CD4-positive, alpha-beta T cell treated with Interleukin-2 at 100 ng/mL for 4 hours (primary cell): ENCODE results near the gene RSRC1.
"Not testable (repeated sequence)": the region's sequence is repeated elsewhere in the genome, so short reads cannot be mapped to it uniquely, and the experiment has no call there.

Experiments
- DNase-seq: peaks from one replicate; pipeline ENCODE4 v3.0.0-alpha.2; 2020; ENCODE audit warnings: low spot score

The RSRC1 gene

DNA sequence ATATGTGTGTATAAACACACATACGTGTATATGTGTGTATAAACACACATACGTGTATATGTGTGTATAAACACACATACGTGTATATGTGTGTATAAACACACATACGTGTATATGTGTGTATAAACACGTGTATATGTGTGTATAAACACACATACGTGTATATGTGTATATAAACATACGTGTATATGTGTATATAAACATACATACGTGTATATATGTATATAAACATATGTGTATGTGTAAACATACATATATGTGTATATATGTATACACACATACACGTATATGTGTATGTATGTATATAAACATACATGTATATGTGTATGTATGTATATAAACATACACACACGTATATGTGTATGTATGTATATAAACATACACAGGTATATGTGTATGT lies 119.1 kb downstream of the RSRC1 start:
- not testable (repeated sequence) for DNase-seq

DNA sequence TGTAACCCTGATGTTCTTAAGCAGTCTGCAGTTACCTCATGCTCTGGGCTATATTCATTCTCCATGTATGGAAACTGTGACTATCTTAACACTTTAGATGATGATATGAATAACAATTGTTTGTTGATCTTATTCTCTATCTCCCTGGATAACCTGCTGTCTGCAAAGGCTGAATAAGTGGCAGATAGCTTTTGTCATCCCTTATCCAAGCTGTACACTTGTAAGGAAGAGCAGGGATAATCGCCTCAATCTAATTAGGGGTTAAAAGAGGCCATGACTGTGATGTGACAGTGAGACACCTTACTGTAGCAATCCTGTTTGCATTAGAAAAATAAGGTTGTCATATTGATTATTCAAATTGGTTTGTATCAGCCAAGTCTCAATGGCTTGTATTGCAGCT lies 123.9 kb downstream of the RSRC1 start:
- DNase-seq: no peak

DNA sequence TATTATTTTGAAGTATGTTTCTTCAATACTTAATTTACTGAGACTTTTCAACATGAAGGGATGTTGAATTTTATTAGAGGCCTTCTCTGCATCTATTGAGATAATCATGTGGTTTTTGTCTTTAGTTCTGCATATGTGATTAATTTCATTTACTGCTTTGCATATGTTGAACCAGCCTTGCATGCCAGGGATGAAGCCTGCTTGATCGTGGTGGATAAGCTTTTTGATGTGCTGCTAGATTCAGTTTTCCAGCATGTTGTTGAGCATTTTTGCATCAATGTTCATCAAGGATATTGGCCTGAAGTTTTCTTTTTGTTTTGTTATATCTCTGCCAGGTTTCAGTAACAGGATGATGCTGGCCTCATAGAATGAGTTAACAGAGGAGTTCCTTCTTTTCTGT lies 134.4 kb downstream of the RSRC1 start:
- DNase-seq: no peak

DNA sequence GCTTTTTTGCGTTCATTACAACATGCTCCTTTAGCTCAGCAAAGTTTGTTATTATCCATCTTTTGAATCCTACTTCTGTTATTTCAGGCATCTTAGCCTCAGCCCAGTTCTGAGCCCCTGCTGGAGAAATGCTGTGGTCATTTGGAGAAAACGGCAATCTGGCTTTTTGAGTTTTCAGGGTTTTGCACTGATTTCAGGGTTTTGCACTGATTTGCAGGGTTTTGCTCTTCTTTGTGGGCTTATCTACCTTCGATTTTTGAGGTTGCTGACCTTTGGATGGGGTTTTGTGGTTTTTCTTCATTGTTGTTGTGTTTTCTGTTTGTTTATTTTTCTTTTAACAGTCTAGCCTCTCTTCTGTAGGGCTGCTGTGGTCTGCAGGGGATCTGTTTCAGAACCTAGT lies 137.4 kb downstream of the RSRC1 start:
- no peak for DNase-seq

GRCh38 chr3:158248261-158248660 lies 138.4 kb downstream of the RSRC1 start:
- DNase-seq: no peak

DNA sequence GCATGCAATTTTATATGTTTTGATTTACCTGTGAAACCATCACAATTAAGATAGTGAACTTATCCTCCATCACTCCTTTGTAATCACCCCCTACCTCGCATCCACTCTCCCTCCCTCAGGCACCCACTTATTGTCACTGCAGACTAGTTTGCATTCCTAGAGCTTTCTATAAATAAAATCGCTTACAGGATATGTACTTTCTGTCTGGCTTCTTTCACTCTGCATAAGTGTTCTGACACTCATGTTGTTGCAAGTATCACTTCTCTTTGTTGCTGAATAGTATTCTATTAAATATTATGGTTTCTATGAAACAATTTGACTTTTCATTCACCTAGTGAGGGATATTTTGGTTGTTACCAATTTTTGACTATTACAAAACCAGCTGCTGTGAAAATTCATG lies 139.3 kb downstream of the RSRC1 start:
- no peak for DNase-seq

GRCh38 chr3:158258619-158259018 lies 148.7 kb downstream of the RSRC1 start:
- DNase-seq: no peak

- no peak for DNase-seq
Measured at GRCh38 chr3:158260392-158260791, 150.5 kb downstream of the RSRC1 start.

GRCh38 chr3:158261371-158261991 lies 151.6 kb downstream of the RSRC1 start:
- DNase-seq: no peak

DNA sequence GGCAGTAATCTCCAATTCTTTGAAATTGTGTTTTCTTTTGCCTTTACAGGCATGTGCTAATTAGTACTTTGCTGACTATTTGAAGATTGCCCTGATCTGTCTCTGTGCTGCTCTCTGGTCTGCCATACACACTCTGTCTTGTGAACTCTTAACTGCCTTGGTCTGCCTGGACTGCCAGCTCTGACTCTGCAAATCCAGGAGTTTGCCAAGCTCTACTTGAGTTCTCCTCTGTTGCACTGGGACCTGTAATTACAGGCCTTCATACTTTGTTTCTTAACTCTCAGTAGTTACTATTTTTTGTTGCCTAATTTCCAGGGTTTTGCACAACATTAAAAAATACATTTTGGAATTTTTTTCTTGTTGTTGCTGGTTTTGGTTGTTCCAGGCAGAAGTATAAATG lies 155.0 kb downstream of the RSRC1 start:
- DNase-seq: no peak

GRCh38 chr3:158267015-158267414 lies 157.1 kb downstream of the RSRC1 start:
- no peak for DNase-seq

DNA sequence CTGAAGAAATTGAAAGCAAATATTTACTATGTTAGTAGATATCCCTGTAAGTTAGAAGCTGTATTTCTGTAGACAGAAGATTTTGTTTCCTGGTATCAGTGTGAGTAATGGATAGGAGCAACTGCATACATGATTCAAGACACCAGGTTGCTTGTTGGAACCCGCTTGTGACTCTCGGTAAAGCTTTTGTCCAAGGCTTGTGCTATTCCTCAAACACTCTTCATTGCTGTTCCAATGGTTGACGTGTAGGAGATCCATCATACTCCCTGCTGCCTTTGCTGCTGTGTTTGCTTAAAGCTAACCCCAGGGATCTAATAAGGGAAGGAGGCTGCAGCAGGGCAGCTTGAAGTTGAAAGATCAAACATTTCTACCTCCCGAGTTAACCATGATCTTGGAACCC lies 160.1 kb downstream of the RSRC1 start:
- no peak for DNase-seq

- no peak for DNase-seq
Measured at GRCh38 chr3:158272081-158272480, 162.2 kb downstream of the RSRC1 start.

DNA sequence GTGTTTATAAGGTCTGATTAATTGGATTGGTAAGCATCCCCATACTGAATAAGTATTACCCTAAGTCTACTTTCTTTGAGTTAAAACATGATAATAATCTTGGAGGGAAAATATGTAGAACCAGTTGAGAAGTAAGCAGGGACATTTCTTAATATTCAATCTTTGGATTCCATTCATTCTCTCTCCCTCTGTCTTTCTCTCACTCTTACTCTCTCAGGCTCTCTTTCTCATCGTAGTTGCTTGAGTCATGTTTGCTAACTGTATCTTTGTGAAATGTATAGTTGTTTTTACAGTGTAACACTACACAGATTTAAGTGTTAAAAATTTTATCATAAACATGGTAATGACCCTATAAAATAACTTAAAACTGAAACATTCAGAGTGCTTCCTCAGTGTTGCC lies 163.8 kb downstream of the RSRC1 start:
- no peak for DNase-seq

- DNase-seq: no peak
Measured at GRCh38 chr3:158278187-158278586, 168.3 kb downstream of the RSRC1 start.

GRCh38 chr3:158279609-158280008 lies 169.7 kb downstream of the RSRC1 start:
- DNase-seq: no peak

DNA sequence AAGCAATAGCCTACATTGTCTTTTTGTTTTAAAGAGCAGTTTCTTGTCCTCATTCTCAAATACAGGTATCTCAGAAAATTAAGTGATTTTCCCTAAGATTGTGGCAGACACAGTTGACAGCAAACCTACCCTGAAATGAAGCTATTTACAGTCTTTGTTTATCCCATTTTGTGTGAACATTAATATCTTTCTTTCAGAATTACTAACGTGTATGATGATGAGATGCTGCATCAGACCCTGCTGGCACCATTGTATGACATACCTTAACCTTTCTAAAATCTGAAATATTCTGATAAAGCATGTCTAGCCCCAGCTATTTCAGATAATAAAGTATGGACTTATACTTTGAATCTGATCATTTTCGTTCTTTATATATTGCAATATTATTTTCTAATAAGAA lies 185.9 kb downstream of the RSRC1 start:
- DNase-seq: no peak

- DNase-seq: no peak
Measured at GRCh38 chr3:158297940-158298339, 188.1 kb downstream of the RSRC1 start.

GRCh38 chr3:158308236-158308928 lies 198.5 kb downstream of the RSRC1 start:
- DNase-seq: no peak

DNA sequence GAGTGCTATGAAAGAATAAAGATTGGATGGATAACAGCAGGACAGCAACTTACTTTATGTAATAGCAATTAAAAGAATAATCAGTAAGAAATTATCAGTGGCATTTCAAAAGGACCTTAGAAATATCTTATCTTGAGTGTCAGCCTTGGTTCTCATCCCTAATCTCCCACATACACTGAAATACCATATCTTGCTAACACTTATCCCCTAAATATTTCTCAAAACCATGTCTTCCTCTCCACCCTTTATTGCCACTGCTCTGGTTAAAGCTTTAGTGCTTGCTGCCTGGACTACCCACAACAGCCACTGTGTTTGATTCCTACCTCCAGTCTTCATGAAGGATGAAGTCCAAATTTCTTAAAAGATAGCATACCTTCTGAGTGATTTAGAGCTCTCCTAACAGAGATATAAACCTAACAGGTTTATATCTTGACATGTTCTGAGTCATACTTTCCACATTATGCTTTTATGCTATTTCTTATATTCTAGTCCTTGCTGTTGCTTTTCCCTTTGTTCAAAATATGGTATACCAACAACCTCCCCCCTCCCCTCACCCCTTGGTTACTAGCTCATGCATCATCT lies 202.8 kb downstream of the RSRC1 start:
- no peak for DNase-seq

DNA sequence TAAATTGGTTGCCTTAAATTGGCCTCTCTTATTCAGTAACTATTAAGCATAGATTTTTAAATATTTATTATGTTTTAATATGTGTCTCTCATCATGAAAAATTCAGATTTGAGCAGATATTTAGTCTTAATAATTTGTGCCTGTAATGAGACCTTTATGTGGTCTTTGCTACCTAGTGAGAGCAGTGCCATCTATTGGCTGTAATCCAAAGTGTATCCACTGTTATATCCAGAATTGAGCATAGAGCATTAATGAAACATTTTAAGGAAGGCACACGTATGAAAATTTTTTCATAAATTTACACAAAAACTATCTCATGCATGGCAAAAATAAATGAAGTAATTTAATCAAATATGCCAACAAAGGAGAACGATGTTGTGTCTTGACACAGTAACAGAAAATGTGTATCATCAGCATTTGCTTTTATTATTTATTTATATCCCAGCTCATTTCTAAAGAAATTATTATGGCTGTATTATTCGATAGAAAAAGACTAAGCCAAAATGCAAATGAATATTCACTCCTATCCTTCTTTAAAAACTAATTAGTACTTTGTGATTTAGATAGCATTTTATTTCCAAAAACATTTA lies 203.5 kb downstream of the RSRC1 start:
- no peak for DNase-seq

- DNase-seq: no peak
Measured at GRCh38 chr3:158314426-158315357, 204.8 kb downstream of the RSRC1 start.
